Endothelial cell of umbilical vein (primary cell): ENCODE measurements around the gene PTS. TPM values are rescaled to one million over a fixed set of nuclear protein-coding genes. Genes with fewer than 3 reads are reported as not detected.

Source experiments
- BruUV-seq: library from RNA; stranded (reverse); fragments of 400-500 nt; replicated peaks from 2 replicates; lab custom pipeline; 2021; lab: Mats Ljungman, UMichigan
- CTCF ChIA-PET: fragments of 300-600, 350-600 bp; sonication (Branson Sonifier 250); formaldehyde crosslinking; loops from one replicate; lab custom pipeline; 2021; ENCODE audit warnings: antibody characterized with exemption, inconsistent platforms; lab: Charles Lee
- POLR2A ChIA-PET: fragments of 300-600, 350-600 bp; sonication (Branson Sonifier 250); formaldehyde crosslinking; loops from one replicate; lab custom pipeline; 2021; ENCODE audit warnings: antibody characterized with exemption, inconsistent platforms; lab: Charles Lee
- DNase-seq: peaks from one replicate; pipeline ENCODE4 v3.0.0-alpha.2; 2011; ENCODE audit warnings: low read depth, low spot score
- FAIRE-seq: peaks from 2 replicates; lab custom pipeline; 2011; peaks lifted over from hg19 to GRCh38; lab: Jason Lieb, UNC
- H2AFZ ChIP-seq: 2 replicates; pipeline ENCODE4 v1.6.0; 2012; ENCODE audit warnings: low read depth, low read length, control low read depth, inconsistent platforms
- H3K27ac ChIP-seq: 2 replicates; pipeline ENCODE4 v1.5.1; 2011; ENCODE audit warnings: low read depth, mild to moderate bottlenecking, control low read depth, low read length, moderate library complexity; ENCODE audit not compliant: insufficient read depth
- H3K27me3 ChIP-seq, 2 experiments: 2 replicates each; pipeline versions ENCODE4 v1.6.0 to v1.6.1; 2011; ENCODE audit warnings: low read length in 2 of 2, mixed read lengths in 1 of 2; ENCODE audit not compliant: control insufficient read depth in 2 of 2, insufficient read depth in 2 of 2
- H3K36me3 ChIP-seq, 2 experiments: 2 replicates in 1 of 2; 3 replicates in 1 of 2; pipeline ENCODE4 v1.5.1; 2011; ENCODE audit warnings: low read length in 2 of 2, mild to moderate bottlenecking in 1 of 2, moderate library complexity in 1 of 2; ENCODE audit not compliant: control insufficient read depth in 2 of 2, insufficient read depth in 2 of 2; ENCODE audit errors: extremely low read depth in 1 of 2
- H3K4me1 ChIP-seq: 3 replicates; pipeline ENCODE4 v1.5.1; 2011; ENCODE audit warnings: mild to moderate bottlenecking, low read length; ENCODE audit not compliant: control insufficient read depth, insufficient read depth; ENCODE audit errors: extremely low read depth
- H3K4me2 ChIP-seq: 2 replicates; pipeline ENCODE4 v1.6.1; 2011; ENCODE audit warnings: low read length, control low read depth, mixed read lengths; ENCODE audit not compliant: insufficient read depth
- H3K4me3 ChIP-seq, 3 experiments: fragments of 200-600 bp in 1 of 3; sonication (generic), shearing (Covaris generic) in 1 of 3; replicated peaks in 1 of 3; 2 replicates each; pipeline ENCODE4 v1.5.1; 2011 to 2016; ENCODE audit warnings: control low read depth in 3 of 3, low read length in 3 of 3, mild to moderate bottlenecking in 2 of 3, inconsistent platforms in 1 of 3, low read depth in 1 of 3, moderate library complexity in 1 of 3; ENCODE audit not compliant: insufficient read depth in 1 of 3
- H3K79me2 ChIP-seq: 2 replicates; pipeline ENCODE4 v1.6.0; 2012; ENCODE audit warnings: low read length, inconsistent platforms; ENCODE audit not compliant: control insufficient read depth, insufficient read depth
- H3K9ac ChIP-seq: replicated peaks from 2 replicates; pipeline ENCODE3; 2011; ENCODE audit warnings: low read length, control low read depth; ENCODE audit not compliant: insufficient read depth; ENCODE audit errors: extremely low read depth
- H3K9me1 ChIP-seq: replicated peaks from 3 replicates; pipeline ENCODE4 v1.6.0; 2011; ENCODE audit warnings: mild to moderate bottlenecking, low read length; ENCODE audit not compliant: control insufficient read depth, insufficient read depth; ENCODE audit errors: extremely low read depth
- H3K9me3 ChIP-seq: replicated peaks from 2 replicates; pipeline ENCODE4 v1.5.1; 2012; ENCODE audit warnings: low read length, inconsistent platforms; ENCODE audit not compliant: control insufficient read depth, insufficient read depth
- H4K20me1 ChIP-seq: replicated peaks from 2 replicates; pipeline ENCODE3; 2011; ENCODE audit warnings: mild to moderate bottlenecking, low read length; ENCODE audit not compliant: control insufficient read depth, insufficient read depth; ENCODE audit errors: extremely low read depth
- EZH2 ChIP-seq: IDR thresholded peaks from 2 replicates; pipeline ENCODE4 v1.6.1; 2012; ENCODE audit warnings: borderline replicate concordance, low read depth, mild to moderate bottlenecking, moderate library complexity, low read length, inconsistent platforms; ENCODE audit not compliant: severe bottlenecking
- FOS ChIP-seq: IDR thresholded peaks from 2 replicates; pipeline ENCODE4 v1.6.1; 2011; ENCODE audit warnings: mild to moderate bottlenecking, low read length, moderate library complexity, borderline replicate concordance; ENCODE audit not compliant: insufficient read depth
- GATA2 ChIP-seq: IDR thresholded peaks from 2 replicates; pipeline ENCODE4 v1.7.0; 2011; ENCODE audit warnings: low read depth, mild to moderate bottlenecking, moderate library complexity, mixed read lengths, low read length; ENCODE audit not compliant: insufficient read length, insufficient read depth
- JUN ChIP-seq: IDR thresholded peaks from 2 replicates; pipeline ENCODE4 v1.6.1; 2011; ENCODE audit warnings: borderline replicate concordance, low read depth; ENCODE audit not compliant: insufficient read length, insufficient read depth
- MYC ChIP-seq: IDR thresholded peaks from one replicate; pipeline ENCODE4 v1.6.1; 2011; ENCODE audit warnings: mild to moderate bottlenecking, low read depth, low read length
- POLR2A ChIP-seq: IDR thresholded peaks from 2 replicates; pipeline ENCODE4 v1.6.1; 2012; ENCODE audit warnings: low read depth, mild to moderate bottlenecking, control low read depth, low read length
- POLR2AphosphoS5 ChIP-seq: IDR thresholded peaks from 2 replicates; pipeline ENCODE4 v1.6.1; 2012; ENCODE audit warnings: low read depth, mild to moderate bottlenecking, control low read depth, low read length, moderate library complexity; ENCODE audit not compliant: insufficient read depth
- dilution Hi-C: fragments of 300-500 bp; cut with MboI; formaldehyde crosslinking; loops from one replicate; pipeline ENCODE4 v1.15.0; 2019; ENCODE audit warnings: low sequenced_read_pairs; ENCODE audit not compliant: extremely low pct_ligation_motif_present
- intact Hi-C: fragments of 100-400 bp; cut with micrococcal nuclease; formaldehyde crosslinking; loops from one replicate; pipeline ENCODE4 v1.10.0; 2022
- polyA plus RNA-seq, 4 experiments: library from polyadenylated mRNA; depleted of rRNA in 3 of 4; stranded (reverse) in 3 of 4; unstranded in 1 of 4; fragments of >200 nt; gene quantifications; 2 replicates each; pipeline versions ENCODE4 v1.2.1 to v1.2.3, GENCODE V29; 2011 to 2012; ENCODE audit warnings: missing spikeins in 1 of 4
- total RNA-seq: library from RNA; stranded (reverse); gene quantifications from 2 replicates; pipeline ENCODE4 v1.2.3, GENCODE V29; 2021
- TF ChIP-seq, protein P1 (sequence below): IDR thresholded peaks from 2 replicates; pipeline ENCODE4 v1.6.1; 2011; ENCODE audit not compliant: insufficient read depth, insufficient read length
- TF ChIP-seq, protein P2 (sequence below), 2 donors: IDR thresholded peaks; 1 replicate in 1 of 2; 2 replicates in 1 of 2; pipeline ENCODE4 v1.5.1; 2011; ENCODE audit warnings: low read length in 2 of 2, mild to moderate bottlenecking in 2 of 2, moderate library complexity in 2 of 2, control low read depth in 1 of 2, inconsistent platforms in 1 of 2, low read depth in 1 of 2; ENCODE audit not compliant: insufficient read depth in 1 of 2; ENCODE audit errors: extremely low read depth in 1 of 2

Gene PTS
- total and polyA plus RNA-seq, 2 donors (not counting 3 experiments of a cell fraction or from before 2014, with no cell fraction given), result 29.1 to 45.7 TPM

DNA sequence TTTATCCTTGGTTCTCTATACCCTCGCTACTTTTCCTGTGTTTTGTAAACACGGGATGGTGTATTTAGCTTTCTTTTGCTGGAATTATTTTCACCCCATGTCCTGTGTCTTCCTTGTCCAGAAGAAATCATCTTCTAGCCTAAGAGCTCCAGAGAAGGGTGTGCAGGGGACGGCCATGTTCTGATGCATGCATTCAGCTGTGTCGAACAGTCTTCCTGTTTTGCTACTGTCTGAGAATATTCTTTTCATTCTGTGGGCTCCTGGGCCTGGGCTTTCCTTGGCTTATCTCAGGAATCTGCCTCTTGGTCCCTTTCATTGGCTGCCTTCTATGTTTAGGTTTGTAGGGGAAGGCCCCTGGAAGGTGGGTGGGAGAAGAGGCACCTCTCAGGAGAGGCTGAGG lies 45.0 kb downstream of the PTS start:
- peaks cover 2 to 8% of the 10 kb centered on the region in 2 experiments for H3K27me3 ChIP-seq
- H3K9ac ChIP-seq, result no peak overlapping the region
- H3K4me3 ChIP-seq, result no peak overlapping the region
- H4K20me1 ChIP-seq, result no peaks in the 10 kb centered on the region
- TF ChIP-seq MYC (no peak), GATA2 (no peak), POLR2AphosphoS5 (no peak), JUN (no peak), POLR2A (no peak), EZH2 (no peak), FOS (no peak)
- TF ChIP-seq, protein P1, sequence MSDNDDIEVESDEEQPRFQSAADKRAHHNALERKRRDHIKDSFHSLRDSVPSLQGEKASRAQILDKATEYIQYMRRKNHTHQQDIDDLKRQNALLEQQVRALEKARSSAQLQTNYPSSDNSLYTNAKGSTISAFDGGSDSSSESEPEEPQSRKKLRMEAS, result no peak
- TF ChIP-seq, protein P2, sequence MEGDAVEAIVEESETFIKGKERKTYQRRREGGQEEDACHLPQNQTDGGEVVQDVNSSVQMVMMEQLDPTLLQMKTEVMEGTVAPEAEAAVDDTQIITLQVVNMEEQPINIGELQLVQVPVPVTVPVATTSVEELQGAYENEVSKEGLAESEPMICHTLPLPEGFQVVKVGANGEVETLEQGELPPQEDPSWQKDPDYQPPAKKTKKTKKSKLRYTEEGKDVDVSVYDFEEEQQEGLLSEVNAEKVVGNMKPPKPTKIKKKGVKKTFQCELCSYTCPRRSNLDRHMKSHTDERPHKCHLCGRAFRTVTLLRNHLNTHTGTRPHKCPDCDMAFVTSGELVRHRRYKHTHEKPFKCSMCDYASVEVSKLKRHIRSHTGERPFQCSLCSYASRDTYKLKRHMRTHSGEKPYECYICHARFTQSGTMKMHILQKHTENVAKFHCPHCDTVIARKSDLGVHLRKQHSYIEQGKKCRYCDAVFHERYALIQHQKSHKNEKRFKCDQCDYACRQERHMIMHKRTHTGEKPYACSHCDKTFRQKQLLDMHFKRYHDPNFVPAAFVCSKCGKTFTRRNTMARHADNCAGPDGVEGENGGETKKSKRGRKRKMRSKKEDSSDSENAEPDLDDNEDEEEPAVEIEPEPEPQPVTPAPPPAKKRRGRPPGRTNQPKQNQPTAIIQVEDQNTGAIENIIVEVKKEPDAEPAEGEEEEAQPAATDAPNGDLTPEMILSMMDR (IDR thresholded peaks at IDR 0.05; ENCODE audit: extremely low read depth in 1 of 2, insufficient read depth in 1 of 2, low read depth in 1 of 2, low read length in 2 of 2), result no peak
- no TSS peak for BruUV-seq
- DNase-seq (no peak), FAIRE-seq (no peak)
- no peaks in the 10 kb centered on the region for H3K9me3 ChIP-seq
- H3K79me2 ChIP-seq, result no peaks in the 10 kb centered on the region
- intact Hi-C loops, result no loop called here
- no peak overlapping the region for H3K4me2 ChIP-seq
- H2AFZ ChIP-seq, result no peak overlapping the region
- ChIA-PET CTCF (interaction anchor here (0.5 to 2.3 kb wide), 3 partner anchors 9 to 78 kb away, joined by 3 to 17 read pairs (median 8); no protein-coding TSS in a partner anchor), POLR2A (no interaction called here)
- H3K27ac ChIP-seq, result no peak overlapping the region
- no peaks in the 10 kb centered on the region for H3K4me1 ChIP-seq
- no peaks in the 10 kb centered on the region for H3K9me1 ChIP-seq
- H3K36me3 ChIP-seq, result no peaks in the 10 kb centered on the region
- dilution Hi-C loops, result no loop called here
